Measurements from ENCODE around the gene GFM1. TPM values are rescaled to one million over a fixed set of nuclear protein-coding genes. Genes with fewer than 3 reads are reported as not detected.

GFM1 gene
- total and polyA plus RNA-seq, 2 of the 13 experiments (the other 11 are each of a cell fraction or from before 2014, with no cell fraction given), result 10.5 to 59.0 TPM

GRCh38 chr3:158644345-158644908, at the start of gene GFM1 (continued):
- no peak for TF ChIP-seq AGO2 (optimal IDR thresholded peaks at IDR 0.05; ENCODE audit: low read depth, low read length)
- TF ChIP-seq ZNF318 (CRISPR knock-in tag; IDR thresholded peaks at IDR 0.05), result no peak
- TF ChIP-seq ARID3A (IDR thresholded peaks at IDR 0.05; ENCODE audit: low read depth, low read length), result peak; percentile 54; the same call in 1 of the 2 replicates
- no peak for TF ChIP-seq ZBTB39 (CRISPR knock-in tag; IDR thresholded peaks at IDR 0.05)
- no peak for TF ChIP-seq ZNF629 (CRISPR knock-in tag; conservative IDR thresholded peaks at IDR 0.05)
- no peak for TF ChIP-seq ZNF512 (CRISPR knock-in tag; IDR thresholded peaks at IDR 0.05)
- no peak; the same call in 1 of the 2 replicates for TF ChIP-seq BATF2 (CRISPR knock-in tag; IDR thresholded peaks at IDR 0.05)
- peak; percentile 87 for TF ChIP-seq MEIS2 (CRISPR knock-in tag; IDR thresholded peaks at IDR 0.05)
- TF ChIP-seq NAIF1 (CRISPR knock-in tag; IDR thresholded peaks at IDR 0.05; ENCODE audit: borderline replicate concordance), result 0 out of 2 replicates have a peak, but pooled peaks have one; percentile 26
